ENCODE results near the gene GCHFR.

The GCHFR gene

GRCh38 chr15:40755812-40756208, 8.1 kb upstream of the GCHFR start:
- no peak for DNase-seq

- no peak for DNase-seq
Measured at GRCh38 chr15:40756938-40757337, 6.9 kb upstream of the GCHFR start.

GRCh38 chr15:40759961-40760360, 3.9 kb upstream of the GCHFR start:
- no peak for DNase-seq

- DNase-seq: peak; percentile 76
Measured at GRCh38 chr15:40762919-40763800, 708 bp upstream of the GCHFR start.

GRCh38 chr15:40764629-40765103, 798 bp downstream of the GCHFR start:
- no peak for DNase-seq

GRCh38 chr15:40766194-40766815, 2.4 kb downstream of the GCHFR start:
- DNase-seq: no peak

- DNase-seq: no peak
Measured at GRCh38 chr15:40766906-40767837, 3.3 kb downstream of the GCHFR start.

GRCh38 chr15:40767838-40768500, 4.1 kb downstream of the GCHFR start:
- DNase-seq: no peak

- no peak for DNase-seq
Measured at GRCh38 chr15:40768521-40769273, 4.8 kb downstream of the GCHFR start.

GRCh38 chr15:40769274-40770146, 5.6 kb downstream of the GCHFR start, which contains the start of gene C15orf62:
C15orf62 (plus strand) TSS chr15:40769980; CDS start chr15:40770496, 516 bp downstream.
- peak; percentile 87 for DNase-seq

- no peak for DNase-seq
Measured at GRCh38 chr15:40770147-40770721, 6.4 kb downstream of the GCHFR start.

GRCh38 chr15:40771242-40771641, 7.4 kb downstream of the GCHFR start:
- no peak for DNase-seq

- no peak for DNase-seq
Measured at GRCh38 chr15:40772014-40772413, 8.1 kb downstream of the GCHFR start.

- DNase-seq: no peak
Measured at GRCh38 chr15:40773496-40773895, 9.6 kb downstream of the GCHFR start.

GRCh38 chr15:40773902-40774301, 10.0 kb downstream of the GCHFR start:
- no peak for DNase-seq

- DNase-seq: no peak
Measured at GRCh38 chr15:40775007-40775406, 11.1 kb downstream of the GCHFR start.

- no peak for DNase-seq
Measured at GRCh38 chr15:40775740-40776536, 12.1 kb downstream of the GCHFR start.

GRCh38 chr15:40776537-40777141, 12.8 kb downstream of the GCHFR start:
- no peak for DNase-seq
